HCT116 (cell line): ENCODE data around the gene NINJ1. TPM values are rescaled to one million over a fixed set of nuclear protein-coding genes. Genes with fewer than 3 reads are reported as not detected.

Source experiments
- ATAC-seq: fragments of 200-7000 bp; cut with Tn5 transposase; 2 replicates; pipeline ENCODE4 v1.9.1; 2020; ENCODE audit warnings: mild to moderate bottlenecking, moderate library complexity
- BruUV-seq: library from RNA; stranded (reverse); fragments of 400-500 nt; replicated peaks from 2 replicates; lab custom pipeline; 2021; lab: Mats Ljungman, UMichigan
- CTCF ChIA-PET: fragments of 300-600 bp; sonication (Branson Sonifier 250); formaldehyde crosslinking; loops from one replicate; lab custom pipeline; 2021; ENCODE audit warnings: antibody characterized with exemption; lab: Charles Lee
- POLR2A ChIA-PET: fragments of 300-600, 350-600 bp; sonication (Branson Sonifier 250); formaldehyde crosslinking; loops from one replicate; lab custom pipeline; 2021; ENCODE audit warnings: antibody characterized with exemption; lab: Charles Lee
- RAD21 ChIA-PET, 2 experiments: fragments of 300-600 bp; sonication (Branson Sonifier 250); formaldehyde crosslinking; loops; one replicate each; lab custom pipeline; 2023; ENCODE audit warnings: low total read pairs in 2 of 2; ENCODE audit not compliant: uncharacterized antibody in 2 of 2, unreplicated experiment in 2 of 2, low non-redundant PET in 1 of 2; lab: Charles Lee
- DNase-seq: peaks from one replicate; pipeline ENCODE4 v3.0.0-alpha.2; 2010; ENCODE audit warnings: low read depth, low spot score
- H2AFZ ChIP-seq: fragments of 200-600 bp; shearing (Covaris generic), sonication (generic); 2 replicates; pipeline ENCODE4 v1.6.1; 2017; ENCODE audit warnings: low read depth, mixed run types, mixed read lengths, antibody characterized with exemption, low read length; ENCODE audit not compliant: poor library complexity, severe bottlenecking
- H3K27ac ChIP-seq: 2 replicates; pipeline ENCODE4 v1.5.1; 2012; ENCODE audit warnings: low read depth, low read length
- H3K27me3 ChIP-seq: fragments of 200-600 bp; sonication (generic); 2 replicates; pipeline ENCODE4 v1.6.1; 2016; ENCODE audit warnings: mixed run types, low read length, mixed read lengths; ENCODE audit not compliant: insufficient read depth
- H3K36me3 ChIP-seq, 2 experiments: fragments of 200-500 bp in 1 of 2; fragments of 200-600 bp in 1 of 2; sonication (Bioruptor generic) in 1 of 2; sonication (generic) in 1 of 2; 2 replicates each; pipeline versions ENCODE4 v1.5.1 to v1.6.1; 2014 to 2016; ENCODE audit warnings: low read length in 2 of 2, inconsistent platforms in 1 of 2, mixed read lengths in 1 of 2, mixed run types in 1 of 2; ENCODE audit not compliant: insufficient read depth in 2 of 2, control insufficient read depth in 1 of 2
- H3K4me1 ChIP-seq, 2 experiments: fragments of 200-600 bp in 1 of 2; sonication (generic) in 1 of 2; 2 replicates each; pipeline versions ENCODE4 v1.5.1 to v1.6.1; 2012 to 2017; ENCODE audit warnings: low read length in 2 of 2, inconsistent platforms in 1 of 2, mild to moderate bottlenecking in 1 of 2, mixed read lengths in 1 of 2, mixed run types in 1 of 2, moderate library complexity in 1 of 2; ENCODE audit not compliant: insufficient read depth in 2 of 2, control insufficient read depth in 1 of 2
- H3K4me2 ChIP-seq: fragments of 200-600 bp; sonication (generic); 2 replicates; pipeline ENCODE4 v1.6.1; 2017; ENCODE audit warnings: mixed run types, low read length, mixed read lengths
- H3K4me3 ChIP-seq, 2 experiments: fragments of 200-600 bp in 1 of 2; sonication (generic) in 1 of 2; replicated peaks in 1 of 2; 2 replicates each; pipeline ENCODE4 v1.5.1; 2011 to 2016; ENCODE audit warnings: low read length in 2 of 2, control low read depth in 1 of 2, low read depth in 1 of 2, mild to moderate bottlenecking in 1 of 2, mixed read lengths in 1 of 2, mixed run types in 1 of 2
- H3K79me2 ChIP-seq: fragments of 200-600 bp; sonication (generic); 2 replicates; pipeline ENCODE4 v1.6.1; 2017; ENCODE audit warnings: mild to moderate bottlenecking, mixed run types, low read length, moderate library complexity, mixed read lengths; ENCODE audit not compliant: insufficient read depth
- H3K9ac ChIP-seq: fragments of 200-600 bp; sonication (generic); 2 replicates; pipeline ENCODE4 v1.6.1; 2016; ENCODE audit warnings: low read length, mixed read lengths
- H3K9me2 ChIP-seq: fragments of 200-600 bp; sonication (generic), shearing (Covaris generic); 2 replicates; pipeline ENCODE4 v1.6.1; 2017; ENCODE audit warnings: mixed run types, mild to moderate bottlenecking, moderate library complexity; ENCODE audit not compliant: insufficient read depth
- H3K9me3 ChIP-seq, 2 experiments: fragments of 200-500 bp in 1 of 2; fragments of 200-600 bp in 1 of 2; sonication (Bioruptor generic) in 1 of 2; sonication (generic) in 1 of 2; 2 replicates each; pipeline ENCODE4 v1.6.1; 2014 to 2017; ENCODE audit warnings: low read length in 2 of 2, mixed read lengths in 2 of 2, inconsistent platforms in 1 of 2, low read depth in 1 of 2, mild to moderate bottlenecking in 1 of 2, mixed run types in 1 of 2, moderate library complexity in 1 of 2; ENCODE audit not compliant: control insufficient read depth in 1 of 2, insufficient read depth in 1 of 2
- H4K20me1 ChIP-seq: fragments of 200-600 bp; sonication (generic), shearing (Covaris generic); 2 replicates; pipeline ENCODE4 v1.6.1; 2017; ENCODE audit warnings: mixed run types, mild to moderate bottlenecking, moderate library complexity; ENCODE audit not compliant: insufficient read depth
- CTCF ChIP-seq, 3 experiments: fragments of 200-600 bp in 1 of 3; sonication (generic) in 1 of 3; IDR thresholded peaks in 2 of 3; conservative IDR thresholded peaks in 1 of 3; 2 replicates each; pipeline ENCODE4 v1.5.1; 2012 to 2017; ENCODE audit warnings: low read depth in 2 of 3, low read length in 2 of 3, antibody characterized with exemption in 1 of 3, borderline replicate concordance in 1 of 3, control low read depth in 1 of 3, mild to moderate bottlenecking in 1 of 3, mixed read lengths in 1 of 3, mixed run types in 1 of 3, moderate library complexity in 1 of 3; ENCODE audit not compliant: insufficient read depth in 1 of 3
- FOSL1 ChIP-seq: IDR thresholded peaks from 2 replicates; pipeline ENCODE4 v1.6.1; 2012; ENCODE audit warnings: low read depth
- JUND ChIP-seq: IDR thresholded peaks from 2 replicates; pipeline ENCODE4 v1.6.1; 2012
- POLR2AphosphoS5 ChIP-seq: IDR thresholded peaks from 2 replicates; pipeline ENCODE4 v1.6.1; 2011; ENCODE audit warnings: mild to moderate bottlenecking, low read depth, low read length, moderate library complexity
- SP1 ChIP-seq: IDR thresholded peaks from 2 replicates; pipeline ENCODE4 v1.6.1; 2012; ENCODE audit warnings: low read depth
- intact Hi-C: fragments of 100-400 bp; cut with micrococcal nuclease; formaldehyde crosslinking; loops from 2 replicates; pipeline ENCODE4 v1.10.0; 2022
- total RNA-seq: library from RNA; stranded (reverse); gene quantifications from one replicate; pipeline ENCODE4 v1.2.1, GENCODE V29; 2021; ENCODE audit not compliant: unreplicated experiment

NINJ1 gene
- total RNA-seq, 1 experiment from 2014 or later = 34.4 TPM

- Histone ChIP-seq H3K9ac (peak overlapping the region; percentile 91), H3K4me3 (peak overlapping the region; percentile 84 to 94), H3K9me2 (no peaks in the 10 kb centered on the region), H4K20me1 (no peaks in the 10 kb centered on the region), H2AFZ (no peak overlapping the region), H3K9me3 (no peaks in the 10 kb centered on the region), H3K79me2 (peaks cover 68% of the 10 kb centered on the region), H3K4me2 (peak overlapping the region; percentile 98), H3K4me1 (peaks cover 36 to 54% of the 10 kb centered on the region in 2 experiments), H3K27ac (peak overlapping the region; percentile 80), H3K36me3 (no peaks in the 10 kb centered on the region), H3K27me3 (no peaks in the 10 kb centered on the region)
- RAD21 ChIA-PET = interaction anchor here (0.7 kb wide), 3 partner anchors 18 to 37 kb away, joined by 3 to 8 read pairs (median 5); no protein-coding TSS in a partner anchor
- CTCF ChIA-PET = interaction anchor here (2.3 kb wide), 1 partner anchor 11 kb away, joined by 12 read pairs; no protein-coding TSS in a partner anchor
- intact Hi-C loops = loop anchor here (5.0 kb wide), 2 partner anchors 96 to 354 kb away; partner anchors contain the start of genes FAM120A and FAM120AOS
- POLR2A ChIA-PET = interaction anchor here (0.9 to 1.1 kb wide), 2 partner anchors 36 to 119 kb away, joined by 3 to 4 read pairs; partner anchors contain the start of gene NINJ1
- peak; percentile 65 for DNase-seq
- no TSS peak for BruUV-seq
- TF ChIP-seq CTCF (IDR thresholded peaks at IDR 0.05 in 2 of 3, conservative IDR thresholded peaks at IDR 0.05 in 1 of 3; ENCODE audit: borderline replicate concordance in 1 of 3, insufficient read depth in 1 of 3, low read depth in 2 of 3, low read length in 2 of 3) (no peak), FOSL1 (no peak), SP1 (no peak), JUND (no peak), POLR2AphosphoS5 (peak; percentile 50; the same call in 1 of the 2 replicates)
- peak; percentile 37 for ATAC-seq
Measured at GRCh38 chr9:93098236-93098946, 35.7 kb downstream of the NINJ1 start.
